ENCODE measurements around the gene CAMTA1. TPM values are rescaled to one million over a fixed set of nuclear protein-coding genes. Genes with fewer than 3 reads are reported as not detected.
A peak's percentile ranks its signal among the peaks of the same experiment; 100 is the strongest.

CAMTA1 gene
- total RNA-seq, 1 donor, result 19.9 TPM

GRCh38 chr1:7565099-7565750 lies 780.0 kb downstream of the CAMTA1 start:
- DNase-seq (ENCODE audit: low read depth in 2 of 3, low spot score in 2 of 3), result no peak

- no peak for DNase-seq (ENCODE audit: low read depth in 2 of 3, low spot score in 2 of 3)
These were observed 781.4 kb downstream of the CAMTA1 start for GRCh38 chr1:7566417-7567375.

GRCh38 chr1:7567376-7567775 lies 782.1 kb downstream of the CAMTA1 start:
- DNase-seq (ENCODE audit: low read depth in 2 of 3, low spot score in 2 of 3), result no peak

- no peak for DNase-seq (ENCODE audit: low read depth in 2 of 3, low spot score in 2 of 3)
These were observed 782.8 kb downstream of the CAMTA1 start for GRCh38 chr1:7568053-7568452.

- no peak for DNase-seq (ENCODE audit: low read depth in 2 of 3, low spot score in 2 of 3)
These were observed 783.8 kb downstream of the CAMTA1 start for GRCh38 chr1:7568901-7569524.

- no peak for DNase-seq (ENCODE audit: low read depth in 2 of 3, low spot score in 2 of 3)
These were observed 785.1 kb downstream of the CAMTA1 start for GRCh38 chr1:7570311-7570710.

- DNase-seq (ENCODE audit: low read depth in 2 of 3, low spot score in 2 of 3), result peak in 2 of 3 donors; percentile 19 to 32
These were observed 787.4 kb downstream of the CAMTA1 start for GRCh38 chr1:7572654-7573152.

- no peak for DNase-seq (ENCODE audit: low read depth in 2 of 3, low spot score in 2 of 3)
These were observed 788.2 kb downstream of the CAMTA1 start for GRCh38 chr1:7573481-7573880.

GRCh38 chr1:7574121-7575040 lies 789.1 kb downstream of the CAMTA1 start:
- no peak for DNase-seq (ENCODE audit: low read depth in 2 of 3, low spot score in 2 of 3)

GRCh38 chr1:7575041-7575400 lies 789.8 kb downstream of the CAMTA1 start:
- DNase-seq (ENCODE audit: low read depth in 2 of 3, low spot score in 2 of 3), result no peak

GRCh38 chr1:7576946-7577657 lies 791.8 kb downstream of the CAMTA1 start:
- no peak for DNase-seq (ENCODE audit: low read depth in 2 of 3, low spot score in 2 of 3)

GRCh38 chr1:7578206-7578605 lies 793.0 kb downstream of the CAMTA1 start:
- no peak for DNase-seq (ENCODE audit: low read depth in 2 of 3, low spot score in 2 of 3)

GRCh38 chr1:7579016-7579415 lies 793.8 kb downstream of the CAMTA1 start:
- DNase-seq (ENCODE audit: low read depth in 2 of 3, low spot score in 2 of 3), result no peak

GRCh38 chr1:7579831-7580804 lies 794.9 kb downstream of the CAMTA1 start:
- no peak for DNase-seq (ENCODE audit: low read depth in 2 of 3, low spot score in 2 of 3)

- no peak for DNase-seq (ENCODE audit: low read depth in 2 of 3, low spot score in 2 of 3)
These were observed 795.9 kb downstream of the CAMTA1 start for GRCh38 chr1:7580923-7581753.

- DNase-seq (ENCODE audit: low read depth in 2 of 3, low spot score in 2 of 3), result no peak
These were observed 796.7 kb downstream of the CAMTA1 start for GRCh38 chr1:7581754-7582459.

GRCh38 chr1:7582460-7582972 lies 797.3 kb downstream of the CAMTA1 start:
- no peak for DNase-seq (ENCODE audit: low read depth in 2 of 3, low spot score in 2 of 3)
